HepG2 (cell line): ENCODE measurements around the gene SCRT2. TPM values are rescaled to one million over a fixed set of nuclear protein-coding genes. Genes with fewer than 3 reads are reported as not detected.

ENCODE experiments used
- CBX5 ChIP-seq: sonication (generic); formaldehyde crosslinking; IDR thresholded peaks from 2 replicates; pipeline ENCODE4 v1.4.0; 2020; ENCODE audit warnings: missing genetic modification reagents, borderline replicate concordance
- CREM ChIP-seq, 2 experiments: sonication (generic) in 1 of 2; formaldehyde crosslinking in 1 of 2; IDR thresholded peaks; 2 replicates each; pipeline versions ENCODE4 v1.4.0 to v1.6.1; 2016 to 2020; ENCODE audit warnings: antibody characterized with exemption in 1 of 2, mild to moderate bottlenecking in 1 of 2, missing genetic modification reagents in 1 of 2
- KDM1A ChIP-seq: IDR thresholded peaks from 2 replicates; pipeline ENCODE4 v1.6.1; 2016; ENCODE audit warnings: missing compliant biosample characterization
- NFE2L2 ChIP-seq: fragments of 150-350 bp; IDR thresholded peaks from 2 replicates; pipeline ENCODE4 v1.6.1; 2014; ENCODE audit warnings: low read length
- NR2F1 ChIP-seq, 2 experiments: fragments of 450-650 bp in 1 of 2; formaldehyde crosslinking in 1 of 2; IDR thresholded peaks; 2 replicates each; pipeline versions ENCODE4 v1.5.0 to v1.6.1; 2016 to 2020; ENCODE audit warnings: mild to moderate bottlenecking in 1 of 2, missing compliant biosample characterization in 1 of 2, missing genetic modification reagents in 1 of 2, moderate library complexity in 1 of 2
- NRL ChIP-seq: sonication (generic); formaldehyde crosslinking; IDR thresholded peaks from 2 replicates; pipeline ENCODE4 v1.5.0; 2020; ENCODE audit warnings: missing genetic modification reagents, mild to moderate bottlenecking, moderate library complexity, borderline replicate concordance
- PCBP1 ChIP-seq: fragments of 200-400 bp; formaldehyde crosslinking; IDR thresholded peaks from 2 replicates; pipeline ENCODE4 v1.6.1; 2017; ENCODE audit warnings: mild to moderate bottlenecking, low read depth, low read length, borderline replicate concordance
- SRSF1 ChIP-seq: fragments of 200-400 bp; formaldehyde crosslinking; optimal IDR thresholded peaks from 2 replicates; pipeline ENCODE3; 2017; ENCODE audit warnings: mild to moderate bottlenecking, low read depth, low read length, moderate library complexity
- TGIF2 ChIP-seq: IDR thresholded peaks from 2 replicates; pipeline ENCODE4 v1.6.1; 2016; ENCODE audit warnings: control low read depth, missing compliant biosample characterization
- ZBTB7B ChIP-seq: sonication (generic); formaldehyde crosslinking; IDR thresholded peaks from 2 replicates; pipeline ENCODE4 v1.4.0; 2020; ENCODE audit warnings: missing genetic modification reagents
- ZNF136 ChIP-seq: sonication (generic); formaldehyde crosslinking; IDR thresholded peaks from 2 replicates; pipeline ENCODE4 v1.8.1; 2022; ENCODE audit warnings: low read depth, mild to moderate bottlenecking, moderate library complexity, missing genetic modification reagents
- ZNF30 ChIP-seq: sonication (generic); formaldehyde crosslinking; IDR thresholded peaks from 2 replicates; pipeline ENCODE4 v1.5.0; 2020; ENCODE audit warnings: mild to moderate bottlenecking, missing genetic modification reagents
- ZNF354B ChIP-seq: sonication (generic); formaldehyde crosslinking; IDR thresholded peaks from 2 replicates; pipeline ENCODE4 v1.8.0; 2022; ENCODE audit warnings: mild to moderate bottlenecking, missing genetic modification reagents
- ZNF547 ChIP-seq: sonication (generic); formaldehyde crosslinking; IDR thresholded peaks from 2 replicates; pipeline ENCODE4 v1.5.1; 2020; ENCODE audit warnings: mild to moderate bottlenecking, missing genetic modification reagents
- ZNF550 ChIP-seq: sonication (generic); formaldehyde crosslinking; IDR thresholded peaks from 2 replicates; pipeline ENCODE4 v1.4.0; 2020; ENCODE audit warnings: mild to moderate bottlenecking, missing genetic modification reagents, borderline replicate concordance
- ZNF768 ChIP-seq: sonication (generic); formaldehyde crosslinking; IDR thresholded peaks from 2 replicates; pipeline ENCODE4 v1.4.0; 2020; ENCODE audit warnings: missing genetic modification reagents
- polyA plus RNA-seq, 8 experiments: library from polyadenylated mRNA; depleted of rRNA in 3 of 8; stranded (reverse) in 7 of 8; unstranded in 1 of 8; fragments of >200 nt; fragmentation: Illumina TruSeq in 4 of 8; extraction: Trizol in 4 of 8; gene quantifications; 2 replicates each; pipeline versions ENCODE4 v1.2.1 to v1.2.3, GENCODE V29; 2011 to 2016; ENCODE audit warnings: low read depth in 4 of 8, missing spikeins in 1 of 8, mixed read lengths in 1 of 8; ENCODE audit not compliant: insufficient read depth in 1 of 8
- total RNA-seq, 5 experiments: library from RNA; depleted of rRNA; stranded (reverse); fragments of >200 nt; fragmentation: Illumina TruSeq; extraction: Trizol; gene quantifications; 2 replicates each; pipeline ENCODE4 v1.2.3, GENCODE V29; 2016; ENCODE audit warnings: low read depth in 1 of 5
- TF ChIP-seq, protein P1 (sequence below): sonication (generic); formaldehyde crosslinking; IDR thresholded peaks from 2 replicates; pipeline ENCODE4 v1.5.0; 2020; ENCODE audit warnings: missing genetic modification reagents, mild to moderate bottlenecking, borderline replicate concordance
- TF ChIP-seq, protein P2 (sequence below): IDR thresholded peaks from 2 replicates; pipeline ENCODE4 v1.6.1; 2012; ENCODE audit warnings: inconsistent platforms
- TF ChIP-seq, protein P3 (sequence below), 2 experiments: IDR thresholded peaks; 2 replicates each; pipeline ENCODE4 v1.6.1; 2011 to 2012; ENCODE audit warnings: low read length in 2 of 2, borderline replicate concordance in 1 of 2, low read depth in 1 of 2, mild to moderate bottlenecking in 1 of 2, moderate library complexity in 1 of 2

The SCRT2 gene
- total and polyA plus RNA-seq, 2 of the 13 experiments (the other 11 are each of a cell fraction or from before 2014, with no cell fraction given) = not detected

DNA sequence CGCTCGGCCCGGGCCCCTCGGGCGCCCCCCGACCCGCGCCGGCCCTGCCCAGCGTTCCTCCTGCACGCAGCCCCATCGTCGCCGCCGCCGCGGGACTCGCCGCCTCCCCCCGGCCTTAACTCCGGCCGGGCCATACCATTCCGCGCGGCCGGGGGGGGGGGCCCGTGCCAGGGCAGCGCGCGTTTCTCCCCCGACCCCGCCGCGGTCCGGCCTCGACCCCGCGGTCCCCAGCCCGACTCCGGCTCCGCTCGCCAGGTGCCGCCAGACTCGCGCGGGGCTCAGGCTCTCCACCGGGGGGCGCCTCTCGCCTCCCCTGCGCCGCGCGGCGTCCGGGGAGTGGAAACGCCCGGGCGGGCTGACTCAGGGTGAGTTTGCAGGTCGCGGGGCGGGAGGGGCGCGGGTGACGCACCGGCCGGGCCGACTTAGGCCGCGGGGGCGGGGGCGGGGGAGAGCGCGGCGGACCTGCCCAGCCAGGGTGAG is 22.5 kb downstream of the SCRT2 start, which contains the start of gene SRXN1 (continued):
- TF ChIP-seq, protein P1, sequence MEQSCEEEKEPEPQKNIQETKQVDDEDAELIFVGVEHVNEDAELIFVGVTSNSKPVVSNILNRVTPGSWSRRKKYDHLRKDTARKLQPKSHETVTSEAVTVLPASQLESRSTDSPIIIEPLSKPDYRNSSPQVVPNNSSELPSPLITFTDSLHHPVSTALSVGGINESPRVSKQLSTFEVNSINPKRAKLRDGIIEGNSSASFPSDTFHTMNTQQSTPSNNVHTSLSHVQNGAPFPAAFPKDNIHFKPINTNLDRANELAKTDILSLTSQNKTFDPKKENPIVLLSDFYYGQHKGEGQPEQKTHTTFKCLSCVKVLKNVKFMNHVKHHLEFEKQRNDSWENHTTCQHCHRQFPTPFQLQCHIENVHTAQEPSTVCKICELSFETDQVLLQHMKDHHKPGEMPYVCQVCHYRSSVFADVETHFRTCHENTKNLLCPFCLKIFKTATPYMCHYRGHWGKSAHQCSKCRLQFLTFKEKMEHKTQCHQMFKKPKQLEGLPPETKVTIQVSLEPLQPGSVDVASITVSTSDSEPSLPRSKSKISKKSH (CRISPR knock-in tag) = 0 out of 2 replicates have a peak, but pooled peaks have one; percentile 45
- TF ChIP-seq ZNF550 (CRISPR knock-in tag) = no peak
- TF ChIP-seq NFE2L2 = peak; percentile 90
- TF ChIP-seq ZNF354B = no peak
- TF ChIP-seq TGIF2 = peak; percentile 68
- TF ChIP-seq, protein P2, sequence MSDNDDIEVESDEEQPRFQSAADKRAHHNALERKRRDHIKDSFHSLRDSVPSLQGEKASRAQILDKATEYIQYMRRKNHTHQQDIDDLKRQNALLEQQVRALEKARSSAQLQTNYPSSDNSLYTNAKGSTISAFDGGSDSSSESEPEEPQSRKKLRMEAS = peak; percentile 73
- TF ChIP-seq CREM (IDR thresholded peaks at IDR 0.05) = no peak
- no peak for TF ChIP-seq CREM (CRISPR knock-in tag; IDR thresholded peaks at IDR 0.05)
- TF ChIP-seq NRL = 0 out of 2 replicates have a peak, but pooled peaks have one; percentile 0
- TF ChIP-seq, protein P3, sequence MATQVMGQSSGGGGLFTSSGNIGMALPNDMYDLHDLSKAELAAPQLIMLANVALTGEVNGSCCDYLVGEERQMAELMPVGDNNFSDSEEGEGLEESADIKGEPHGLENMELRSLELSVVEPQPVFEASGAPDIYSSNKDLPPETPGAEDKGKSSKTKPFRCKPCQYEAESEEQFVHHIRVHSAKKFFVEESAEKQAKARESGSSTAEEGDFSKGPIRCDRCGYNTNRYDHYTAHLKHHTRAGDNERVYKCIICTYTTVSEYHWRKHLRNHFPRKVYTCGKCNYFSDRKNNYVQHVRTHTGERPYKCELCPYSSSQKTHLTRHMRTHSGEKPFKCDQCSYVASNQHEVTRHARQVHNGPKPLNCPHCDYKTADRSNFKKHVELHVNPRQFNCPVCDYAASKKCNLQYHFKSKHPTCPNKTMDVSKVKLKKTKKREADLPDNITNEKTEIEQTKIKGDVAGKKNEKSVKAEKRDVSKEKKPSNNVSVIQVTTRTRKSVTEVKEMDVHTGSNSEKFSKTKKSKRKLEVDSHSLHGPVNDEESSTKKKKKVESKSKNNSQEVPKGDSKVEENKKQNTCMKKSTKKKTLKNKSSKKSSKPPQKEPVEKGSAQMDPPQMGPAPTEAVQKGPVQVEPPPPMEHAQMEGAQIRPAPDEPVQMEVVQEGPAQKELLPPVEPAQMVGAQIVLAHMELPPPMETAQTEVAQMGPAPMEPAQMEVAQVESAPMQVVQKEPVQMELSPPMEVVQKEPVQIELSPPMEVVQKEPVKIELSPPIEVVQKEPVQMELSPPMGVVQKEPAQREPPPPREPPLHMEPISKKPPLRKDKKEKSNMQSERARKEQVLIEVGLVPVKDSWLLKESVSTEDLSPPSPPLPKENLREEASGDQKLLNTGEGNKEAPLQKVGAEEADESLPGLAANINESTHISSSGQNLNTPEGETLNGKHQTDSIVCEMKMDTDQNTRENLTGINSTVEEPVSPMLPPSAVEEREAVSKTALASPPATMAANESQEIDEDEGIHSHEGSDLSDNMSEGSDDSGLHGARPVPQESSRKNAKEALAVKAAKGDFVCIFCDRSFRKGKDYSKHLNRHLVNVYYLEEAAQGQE (IDR thresholded peaks at IDR 0.05; ENCODE audit: borderline replicate concordance in 1 of 2, low read depth in 1 of 2, low read length in 2 of 2) = peak in 1 of 2 experiments; percentile 32; a peak in 2 of 4 replicates
- TF ChIP-seq ZNF136 (CRISPR knock-in tag) = 0 out of 2 replicates have a peak, but pooled peaks have one; percentile 37
- no peak for TF ChIP-seq KDM1A (CRISPR knock-in tag)
- TF ChIP-seq ZNF768 (CRISPR knock-in tag) = no peak
- no peak for TF ChIP-seq SRSF1
- TF ChIP-seq ZNF30 (CRISPR knock-in tag) = no peak
- TF ChIP-seq CBX5 (CRISPR knock-in tag) = no peak
- TF ChIP-seq NR2F1 (CRISPR knock-in tag; IDR thresholded peaks at IDR 0.05) = peak in 1 of 2 experiments; percentile 68; a peak in 2 of 4 replicates
- peak; percentile 95 for TF ChIP-seq ZNF547
- peak; percentile 84 for TF ChIP-seq ZBTB7B (CRISPR knock-in tag)
- TF ChIP-seq PCBP1 = no peak
